Right cardiac atrium (tissue), 5 donors: ENCODE data around the gene TNFRSF25. TPM values are rescaled to one million over a fixed set of nuclear protein-coding genes. Genes with fewer than 3 reads are reported as not detected.
A peak's percentile ranks its signal among the peaks of the same experiment; 100 is the strongest.

Experiments used
- ATAC-seq, 2 donors: fragments of 200-7000 bp; cut with Tn5 transposase; one replicate each; pipeline versions ENCODE4 v1.8.0 to v1.9.1; 2020; ENCODE audit warnings: moderate library complexity in 2 of 2, mild to moderate bottlenecking in 1 of 2
- DNase-seq, 3 donors: peaks; one replicate each; pipeline ENCODE4 v3.0.0-alpha.2; 2020
- H3K27ac ChIP-seq: one replicate; pipeline ENCODE4 v1.5.1; 2013; ENCODE audit warnings: mild to moderate bottlenecking, low read length, control low read depth, moderate library complexity
- H3K27me3 ChIP-seq: one replicate; pipeline ENCODE4 v1.6.1; 2013; ENCODE audit not compliant: control insufficient read depth, insufficient read depth
- H3K4me1 ChIP-seq: one replicate; pipeline ENCODE4 v1.6.1; 2013; ENCODE audit warnings: low read length; ENCODE audit not compliant: control insufficient read depth, insufficient read depth
- H3K4me3 ChIP-seq: one replicate; pipeline ENCODE4 v1.5.1; 2013; ENCODE audit warnings: low read length, control low read depth
- H3K9me3 ChIP-seq: one replicate; pipeline ENCODE4 v1.6.1; 2013; ENCODE audit warnings: low read length; ENCODE audit not compliant: control insufficient read depth
- WGBS: extraction: QIAGEN DNeasy Blood & Tissue Kit; methylation state at CpG from one replicate; pipeline ENCODE4 v1.1.7; 2013; 5-methylcytosine and 5-hydroxymethylcytosine counted together
- intact Hi-C, 4 donors: fragments of 100-400 bp; cut with DNase I; formaldehyde crosslinking; loops; one replicate each; pipeline versions ENCODE4 v1.11.0 to v1.14.0; 2022 to 2023
- polyA plus RNA-seq: library from polyadenylated mRNA; stranded (reverse); fragments of 200-250 nt; gene quantifications from one replicate; pipeline ENCODE4 v1.2.3, GENCODE V29; 2013
- total RNA-seq, 4 donors: library from RNA; stranded (reverse); fragmentation: NEBNext Ultra II Directional; extraction: Animal tissue kit (Norgen Biotek cat#: 25700); gene quantifications; one replicate each; pipeline ENCODE4 v1.2.1, GENCODE V29; 2021
- donor health status: healthy with polysubstance abuse.
- donor health status: DM: no; HTN: yes; CAD: no.
- donor health status: DM: no; HTN: no; CAD: no.
- donor health status: DM: no; HTN: yes; CAD: no; lungs with severe emphysema.
- donor health status: DM: yes; HTN: yes; CAD: no.

TNFRSF25 gene
- total and polyA plus RNA-seq, 5 donors: 4.4 to 6.6 (median 5.7) TPM

GRCh38 chr1:6486433-6487011 lies 20.5 kb upstream of the TNFRSF25 start:
- 4% methylated on average over 15 of the region's 15 CpGs for WGBS
- Histone ChIP-seq H3K4me1 (no peaks in the 10 kb centered on the region), H3K4me3 (no peak overlapping the region), H3K27ac (no peak overlapping the region), H3K27me3 (no peaks in the 10 kb centered on the region), H3K9me3 (no peaks in the 10 kb centered on the region)
- DNase-seq (peak; percentile 87 to 95 (median 94)), ATAC-seq (peak; percentile 76)
- intact Hi-C loops: loop anchor here in 2 of 4 donors (5.0 kb wide), 1 partner anchor 161 kb away; no protein-coding TSS in a partner anchor

- intact Hi-C loops: loop anchor here in 2 of 4 donors (5.0 kb wide), 1 partner anchor 162 kb away; no protein-coding TSS in a partner anchor
- Histone ChIP-seq H3K4me1 (no peaks in the 10 kb centered on the region), H3K9me3 (no peaks in the 10 kb centered on the region), H3K4me3 (peak overlapping the region; percentile 49), H3K27me3 (no peaks in the 10 kb centered on the region), H3K27ac (no peak overlapping the region)
- DNase-seq: peak in 1 of 3 donors; percentile 74
- 2% methylated on average over 80 of the region's 80 CpGs for WGBS
- ATAC-seq: peak; percentile 5 to 34
These were observed 19.5 kb upstream of the TNFRSF25 start for GRCh38 chr1:6485168-6486101.

GRCh38 chr1:6484826-6485167 lies 18.8 kb upstream of the TNFRSF25 start:
- Histone ChIP-seq H3K27me3 (no peaks in the 10 kb centered on the region), H3K27ac (no peak overlapping the region), H3K9me3 (no peaks in the 10 kb centered on the region), H3K4me3 (peak overlapping the region; percentile 49), H3K4me1 (no peaks in the 10 kb centered on the region)
- intact Hi-C loops: loop anchor here in 2 of 4 donors (5.0 kb wide), 1 partner anchor 163 kb away; no protein-coding TSS in a partner anchor
- DNase-seq: peak in 1 of 3 donors; percentile 49
- WGBS: 20% methylated on average over 13 of the region's 13 CpGs
- peak in 1 of 2 donors; percentile 2 for ATAC-seq

- no peak overlapping the region for H3K4me3 ChIP-seq
- H3K27ac ChIP-seq: no peak overlapping the region
- intact Hi-C loops: no loop called here
- no peaks in the 10 kb centered on the region for H3K4me1 ChIP-seq
- DNase-seq (no peak), ATAC-seq (no peak)
- H3K27me3 ChIP-seq: no peaks in the 10 kb centered on the region
- WGBS: 90% methylated on average over 7 of the region's 7 CpGs
- H3K9me3 ChIP-seq: no peaks in the 10 kb centered on the region
These were observed 17.8 kb upstream of the TNFRSF25 start for GRCh38 chr1:6483761-6484117.

GRCh38 chr1:6483017-6483760 lies 17.2 kb upstream of the TNFRSF25 start:
- intact Hi-C loops: no loop called here
- WGBS: 87% methylated on average over 14 of the region's 14 CpGs
- no peak overlapping the region for H3K27ac ChIP-seq
- no peak for ATAC-seq
- H3K4me3 ChIP-seq: no peak overlapping the region
- no peaks in the 10 kb centered on the region for H3K9me3 ChIP-seq
- no peaks in the 10 kb centered on the region for H3K4me1 ChIP-seq
- H3K27me3 ChIP-seq: no peaks in the 10 kb centered on the region
- no peak for DNase-seq

GRCh38 chr1:6481820-6482219 lies 15.8 kb upstream of the TNFRSF25 start:
- intact Hi-C loops: no loop called here
- Histone ChIP-seq H3K27ac (no peak overlapping the region), H3K27me3 (no peaks in the 10 kb centered on the region), H3K4me3 (no peak overlapping the region), H3K4me1 (no peaks in the 10 kb centered on the region), H3K9me3 (no peaks in the 10 kb centered on the region)
- DNase-seq: no peak
- WGBS: 84% methylated on average over 5 of the region's 5 CpGs
- ATAC-seq: no peak

- Histone ChIP-seq H3K4me1 (no peaks in the 10 kb centered on the region), H3K27ac (no peak overlapping the region), H3K9me3 (no peaks in the 10 kb centered on the region), H3K27me3 (no peaks in the 10 kb centered on the region), H3K4me3 (no peak overlapping the region)
- WGBS: 85% methylated on average over 24 of the region's 24 CpGs
- no peak for DNase-seq
- intact Hi-C loops: no loop called here
- ATAC-seq: no peak
These were observed 11.3 kb upstream of the TNFRSF25 start for GRCh38 chr1:6477039-6477820.

- WGBS: 87% methylated on average over 5 of the region's 5 CpGs
- intact Hi-C loops: no loop called here
- no peaks in the 10 kb centered on the region for H3K27me3 ChIP-seq
- H3K27ac ChIP-seq: no peak overlapping the region
- H3K4me1 ChIP-seq: no peaks in the 10 kb centered on the region
- H3K9me3 ChIP-seq: no peaks in the 10 kb centered on the region
- ATAC-seq (no peak), DNase-seq (no peak)
- H3K4me3 ChIP-seq: no peak overlapping the region
These were observed 10.5 kb upstream of the TNFRSF25 start for GRCh38 chr1:6476483-6476882.

GRCh38 chr1:6475381-6476133 lies 9.6 kb upstream of the TNFRSF25 start:
- intact Hi-C loops: no loop called here
- Histone ChIP-seq H3K27me3 (no peaks in the 10 kb centered on the region), H3K9me3 (no peaks in the 10 kb centered on the region), H3K27ac (no peak overlapping the region), H3K4me3 (no peak overlapping the region), H3K4me1 (no peaks in the 10 kb centered on the region)
- peak; percentile 44 to 62 for ATAC-seq
- 37% methylated on average over 33 of the region's 33 CpGs for WGBS
- DNase-seq: peak in 2 of 3 donors; percentile 85 to 86

GRCh38 chr1:6474815-6475282 lies 8.9 kb upstream of the TNFRSF25 start:
- ATAC-seq: no peak
- no peaks in the 10 kb centered on the region for H3K9me3 ChIP-seq
- H3K27ac ChIP-seq: no peak overlapping the region
- intact Hi-C loops: no loop called here
- DNase-seq: no peak
- no peaks in the 10 kb centered on the region for H3K27me3 ChIP-seq
- H3K4me1 ChIP-seq: no peaks in the 10 kb centered on the region
- 86% methylated on average over 13 of the region's 13 CpGs for WGBS
- H3K4me3 ChIP-seq: no peak overlapping the region
